SU-DHL-6 (cell line): Measurements from ENCODE around the gene KIAA0586.
A peak's percentile ranks its signal among the peaks of the same experiment; 100 is the strongest.

Experiments used
- H2AFZ ChIP-seq: fragments of 200-600 bp; sonication (generic); 2 replicates; pipeline ENCODE4 v1.6.1; 2014; ENCODE audit warnings: low read depth, mild to moderate bottlenecking, moderate library complexity, mixed read lengths, antibody characterized with exemption, low read length; ENCODE audit not compliant: severe bottlenecking
- H3F3A ChIP-seq: fragments of 200-600 bp; shearing (Covaris generic); 2 replicates; pipeline ENCODE4 v1.6.0; 2016; ENCODE audit warnings: antibody characterized with exemption, mild to moderate bottlenecking; ENCODE audit not compliant: insufficient read depth
- H3K27ac ChIP-seq: fragments of 200-600 bp; sonication (generic); 2 replicates; pipeline ENCODE4 v1.5.1; 2016; ENCODE audit warnings: low read depth, mild to moderate bottlenecking, low read length, moderate library complexity, mixed read lengths
- H3K27me3 ChIP-seq: fragments of 200-600 bp; sonication (generic), shearing (Covaris generic); 2 replicates; pipeline ENCODE4 v1.6.0; 2014; ENCODE audit warnings: mild to moderate bottlenecking, low read length
- H3K36me3 ChIP-seq: fragments of 200-600 bp; sonication (generic); 2 replicates; pipeline ENCODE4 v1.6.1; 2014; ENCODE audit warnings: mild to moderate bottlenecking, low read length, mixed read lengths
- H3K4me2 ChIP-seq: fragments of 300-600, 200-600 bp; shearing (Covaris generic), sonication (generic); 2 replicates; pipeline ENCODE4 v1.6.0; 2014; ENCODE audit warnings: low read length, low read depth, mild to moderate bottlenecking; ENCODE audit not compliant: poor library complexity, severe bottlenecking
- H3K4me3 ChIP-seq: fragments of 200-600 bp; sonication (generic); 2 replicates; pipeline ENCODE4 v1.5.1; 2014; ENCODE audit warnings: antibody characterized with exemption, low read length, mild to moderate bottlenecking, mixed read lengths; ENCODE audit not compliant: insufficient read depth, poor library complexity, severe bottlenecking
- H3K79me2 ChIP-seq: fragments of 200-600 bp; sonication (generic); 2 replicates; pipeline ENCODE4 v1.6.1; 2014; ENCODE audit warnings: mild to moderate bottlenecking, low read length, moderate library complexity; ENCODE audit not compliant: insufficient read depth
- H3K9ac ChIP-seq: fragments of 200-600 bp; sonication (generic); 2 replicates; pipeline ENCODE4 v1.7.0; 2014; ENCODE audit warnings: mild to moderate bottlenecking, low read length
- H3K9me2 ChIP-seq: fragments of 200-600 bp; sonication (generic); replicated peaks from 2 replicates; pipeline ENCODE4 v1.6.1; 2014; ENCODE audit warnings: low read length; ENCODE audit not compliant: insufficient read depth
- H3K9me3 ChIP-seq: fragments of 200-600 bp; sonication (generic); 2 replicates; pipeline ENCODE4 v1.6.1; 2014; ENCODE audit warnings: low read length, mixed read lengths; ENCODE audit not compliant: insufficient read depth
- H4K20me1 ChIP-seq: fragments of 200-600 bp; sonication (generic); 2 replicates; pipeline ENCODE4 v1.6.1; 2014; ENCODE audit warnings: low read depth, mild to moderate bottlenecking, antibody characterized with exemption, low read length, moderate library complexity, mixed read lengths
- CTCF ChIP-seq: fragments of 200-600 bp; sonication (generic); IDR thresholded peaks from one replicate; pipeline ENCODE4 v1.5.1; 2017; ENCODE audit warnings: antibody characterized with exemption, mild to moderate bottlenecking, low read length, moderate library complexity; ENCODE audit not compliant: insufficient read depth, poor library complexity, severe bottlenecking
- EZH2phosphoT487 ChIP-seq: fragments of 200-600 bp; sonication (generic), shearing (Covaris generic); conservative IDR thresholded peaks from 2 replicates; pipeline ENCODE4 v1.6.1; 2018; ENCODE audit warnings: mild to moderate bottlenecking, antibody characterized with exemption, low read length, moderate library complexity, mixed read lengths

KIAA0586 gene

GRCh38 chr14:58426670-58427280 lies 744 bp upstream of the KIAA0586 start:
- Histone ChIP-seq H4K20me1 (no peaks in the 10 kb centered on the region), H3K36me3 (peaks cover 9% of the 10 kb centered on the region), H3K9ac (peak overlapping the region; percentile 96), H3K9me3 (no peaks in the 10 kb centered on the region), H3K27ac (peak overlapping the region; percentile 98), H3K9me2 (no peaks in the 10 kb centered on the region), H3K79me2 (peaks cover 46% of the 10 kb centered on the region), H2AFZ (peak overlapping the region; percentile 99), H3F3A (peaks cover 21% of the 10 kb centered on the region), H3K4me2 (peak overlapping the region; percentile 78), H3K4me3 (peak overlapping the region; percentile 98), H3K27me3 (no peaks in the 10 kb centered on the region)
- TF ChIP-seq EZH2phosphoT487 (no peak), CTCF (no peak)

GRCh38 chr14:58428118-58428683 lies 682 bp downstream of the KIAA0586 start:
- Histone ChIP-seq H3K4me2 (peak overlapping the region; percentile 98), H3K4me3 (peak overlapping the region; percentile 98), H3K27me3 (no peaks in the 10 kb centered on the region), H4K20me1 (no peaks in the 10 kb centered on the region), H3K79me2 (peaks cover 46% of the 10 kb centered on the region), H3K27ac (peak overlapping the region; percentile 98), H2AFZ (peak overlapping the region; percentile 32), H3K9ac (peak overlapping the region; percentile 96), H3K9me3 (no peaks in the 10 kb centered on the region), H3K36me3 (peaks cover 8% of the 10 kb centered on the region), H3K9me2 (no peaks in the 10 kb centered on the region), H3F3A (peaks cover 21% of the 10 kb centered on the region)
- no peak for TF ChIP-seq CTCF
- TF ChIP-seq EZH2phosphoT487, result no peak

GRCh38 chr14:58430156-58430555 lies 2.6 kb downstream of the KIAA0586 start:
- Histone ChIP-seq H3K4me2 (peak overlapping the region; percentile 98), H3K9ac (peak overlapping the region; percentile 96; the same call in 1 of the 2 replicates), H3K9me2 (no peaks in the 10 kb centered on the region), H3K9me3 (no peaks in the 10 kb centered on the region), H3K4me3 (no peak overlapping the region), H3F3A (peaks cover 21% of the 10 kb centered on the region), H2AFZ (no peak overlapping the region), H3K36me3 (peaks cover under 1% of the 10 kb centered on the region; the same call in 1 of the 2 replicates), H4K20me1 (no peaks in the 10 kb centered on the region), H3K27me3 (no peaks in the 10 kb centered on the region), H3K27ac (no peak overlapping the region), H3K79me2 (peaks cover 29% of the 10 kb centered on the region)
- TF ChIP-seq CTCF, result no peak
- TF ChIP-seq EZH2phosphoT487, result no peak
